GM18907 (cell line): ENCODE data around the gene CT45A1.
"Not testable (repeated sequence)": the region's sequence is repeated elsewhere in the genome, so short reads cannot be mapped to it uniquely, and the experiment has no call there.

Experiments used
- ATAC-seq: cut with Tn5 transposase; IDR thresholded peaks from one replicate; pipeline ENCODE4 v1.9.1; 2021; ENCODE audit warnings: mild to moderate bottlenecking, moderate library complexity; ENCODE audit not compliant: unreplicated experiment

The CT45A1 gene, protein sequence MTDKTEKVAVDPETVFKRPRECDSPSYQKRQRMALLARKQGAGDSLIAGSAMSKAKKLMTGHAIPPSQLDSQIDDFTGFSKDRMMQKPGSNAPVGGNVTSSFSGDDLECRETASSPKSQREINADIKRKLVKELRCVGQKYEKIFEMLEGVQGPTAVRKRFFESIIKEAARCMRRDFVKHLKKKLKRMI

DNA sequence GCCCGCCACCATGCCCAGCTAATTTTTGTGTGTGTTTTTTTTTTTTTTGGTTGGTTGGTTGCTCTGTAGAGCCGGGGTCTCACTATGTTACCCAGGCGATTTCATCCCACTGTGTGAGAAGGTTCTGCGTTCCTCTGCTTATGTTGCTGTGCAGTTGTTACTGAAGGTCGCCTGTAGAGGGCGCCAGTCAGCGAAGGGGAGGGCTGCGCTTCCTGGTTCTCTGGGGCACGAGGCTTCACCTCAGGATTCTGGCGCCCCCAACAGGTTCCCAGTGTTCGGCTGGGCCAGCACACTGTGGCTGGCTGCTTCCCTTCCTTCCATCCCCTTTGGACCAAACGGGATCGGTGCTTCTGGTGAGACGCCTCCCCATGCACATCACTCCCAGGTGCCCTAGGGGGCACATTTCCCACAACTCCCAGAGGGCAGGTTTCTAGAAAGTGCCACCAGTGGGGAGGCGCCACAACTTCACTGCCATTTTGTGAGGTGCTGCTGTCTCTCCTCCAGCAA lies at the start of gene CT45A1:
CT45A1 (plus strand) TSS at position 457 of the 507 bp plus-strand sequence. CDS start 5,302 bp downstream, outside the sequence.
- ATAC-seq, result not testable (repeated sequence)

DNA sequence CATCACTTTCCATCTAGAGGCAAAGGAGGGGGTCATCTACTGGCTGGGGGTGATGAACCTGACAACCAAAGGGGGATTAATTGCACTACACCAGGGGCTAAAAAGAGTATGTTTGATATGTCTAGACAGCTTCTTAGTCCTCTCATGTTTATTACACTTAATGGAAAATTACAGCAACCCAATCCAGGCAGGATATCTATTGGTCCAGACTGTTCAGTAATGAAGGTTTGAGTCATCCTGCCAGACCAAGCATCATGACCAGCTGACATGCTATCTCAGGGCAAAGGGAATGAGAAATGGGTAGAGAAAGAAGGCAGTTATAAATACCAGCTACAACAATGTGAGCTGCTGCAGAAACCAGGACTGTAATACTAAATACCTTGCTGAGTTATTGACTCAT lies 40.5 kb upstream of the CT45A1 start:
- not testable (repeated sequence) for ATAC-seq

GRCh38 chrX:135688137-135688536 lies 25.3 kb upstream of the CT45A1 start:
- ATAC-seq, result no peak

DNA sequence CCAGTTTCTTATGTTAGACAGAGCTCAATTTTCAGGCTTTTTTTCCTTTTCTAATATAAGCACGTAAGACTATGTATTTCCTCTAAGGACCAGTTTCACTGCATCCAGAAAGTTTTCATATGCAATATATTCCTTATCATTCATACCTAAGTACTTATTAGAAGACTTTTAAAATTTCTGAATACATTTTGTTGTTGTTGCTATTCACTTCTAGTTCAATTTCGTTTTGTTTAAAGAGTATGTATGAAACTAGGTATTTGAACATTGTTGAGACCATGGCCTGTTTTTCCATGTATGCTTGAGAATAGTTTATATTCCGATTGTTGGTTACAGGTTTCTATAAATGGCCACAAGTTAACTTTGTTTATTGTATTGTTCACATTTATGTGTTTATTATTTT lies 18.0 kb upstream of the CT45A1 start:
- no peak for ATAC-seq

DNA sequence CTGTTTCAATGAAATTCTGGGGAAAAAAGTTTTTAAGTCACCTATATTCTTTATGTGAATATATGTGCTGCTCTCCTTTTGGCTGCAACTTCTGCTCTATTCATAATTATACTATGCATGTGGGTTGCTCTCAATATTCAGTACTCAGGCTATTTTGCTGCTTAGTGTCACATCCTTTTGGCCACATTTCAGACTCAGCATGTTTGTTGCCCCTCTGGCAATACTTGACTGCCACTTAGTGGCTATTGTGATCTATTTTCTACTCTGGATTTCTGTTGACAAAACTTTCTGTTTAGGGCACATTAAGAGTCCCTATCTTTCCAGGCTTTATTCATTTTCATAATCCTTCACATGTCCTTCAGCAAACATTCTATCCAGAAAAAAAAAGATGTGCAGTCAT lies 15.8 kb upstream of the CT45A1 start:
- ATAC-seq, result no peak

GRCh38 chrX:135698924-135699323 lies 14.5 kb upstream of the CT45A1 start:
- ATAC-seq, result no peak

DNA sequence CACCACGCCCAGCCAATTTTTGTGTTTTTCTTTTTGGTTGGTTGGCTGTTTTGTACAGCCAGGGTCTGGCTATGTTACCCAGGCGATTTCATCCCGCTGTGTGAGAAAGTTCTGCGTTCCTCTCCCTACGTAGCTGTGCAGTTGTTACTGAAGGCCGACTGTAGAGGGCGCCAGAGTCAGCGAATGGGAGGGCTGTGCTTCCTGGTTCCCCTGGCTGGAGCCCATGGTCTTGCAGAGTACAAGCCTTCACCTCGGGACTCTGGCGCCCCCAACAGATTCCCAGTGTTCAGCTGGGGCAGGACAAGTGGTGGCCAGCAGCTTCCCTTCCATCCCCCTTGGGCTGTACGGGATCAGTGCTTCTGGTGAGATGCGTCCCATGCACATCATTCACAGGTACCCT lies 5.6 kb upstream of the CT45A1 start:
- ATAC-seq, result no peak

DNA sequence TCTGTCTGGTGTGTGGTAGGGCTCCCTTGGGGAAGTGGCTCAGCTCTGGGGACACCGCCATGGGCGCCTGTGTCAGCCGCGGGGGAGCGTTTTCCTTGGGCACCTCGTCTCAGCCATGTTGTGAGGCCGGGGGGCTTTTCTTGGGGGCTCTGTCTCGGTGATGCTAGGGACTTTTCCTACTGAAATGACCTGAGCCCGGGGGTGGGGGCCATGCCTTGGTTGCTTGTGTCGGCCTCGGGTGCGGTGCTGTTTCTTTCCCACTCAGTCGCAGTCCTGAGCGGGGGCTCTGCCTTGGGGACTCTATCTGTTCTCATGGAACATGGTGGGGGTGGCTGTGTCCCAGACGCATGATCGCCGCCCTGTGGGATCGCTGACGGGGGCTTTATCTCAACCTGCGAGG lies 356 bp downstream of the CT45A1 start:
- no peak for ATAC-seq

DNA sequence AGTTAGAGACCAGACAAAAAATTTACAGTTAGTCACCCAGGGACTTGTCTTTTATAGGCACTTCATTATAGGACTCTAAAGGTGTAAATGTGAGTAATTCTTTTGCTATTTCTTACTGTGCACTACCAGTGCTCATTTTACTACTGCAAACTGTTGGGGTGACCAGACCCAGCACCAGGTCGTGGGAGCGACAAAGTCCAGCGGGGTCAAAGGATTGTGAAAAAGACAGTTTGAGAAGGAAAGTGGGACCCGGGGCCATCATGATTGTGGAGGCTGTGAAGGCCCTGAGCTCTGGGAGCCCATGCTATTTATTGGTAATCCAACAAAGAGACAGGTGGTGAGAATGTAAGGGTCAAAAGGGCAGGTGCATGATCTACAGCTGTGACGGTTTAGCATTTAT lies 21.2 kb downstream of the CT45A1 start:
- ATAC-seq, result not testable (repeated sequence)

- ATAC-seq, result no peak
Observed at GRCh38 chrX:135737366-135738071, 24.1 kb downstream of the CT45A1 start.

DNA sequence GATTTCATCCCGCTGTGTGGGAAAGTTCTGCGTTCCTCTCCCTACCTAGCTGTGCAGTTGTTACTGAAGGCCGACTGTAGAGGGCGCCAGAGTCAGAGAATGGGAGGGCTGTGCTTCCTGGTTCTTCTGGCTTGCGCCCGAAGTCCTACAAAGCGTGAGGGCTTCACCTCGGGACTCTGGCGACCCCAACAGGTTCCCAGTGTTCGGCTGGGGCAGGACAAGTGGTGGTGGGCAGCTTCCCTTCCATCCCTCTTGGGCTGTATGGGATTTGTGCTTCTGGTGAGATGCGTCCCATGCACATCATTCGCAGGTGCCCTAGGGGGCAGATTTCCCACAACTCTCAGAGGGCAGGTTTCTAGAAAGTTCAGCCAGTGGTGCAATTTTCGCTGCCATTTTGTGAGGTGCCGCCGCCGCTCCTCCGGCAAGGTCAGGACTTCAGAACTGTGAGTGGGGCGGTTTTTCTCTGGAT lies 27.3 kb downstream of the CT45A1 start:
- peak; percentile 68 for ATAC-seq

GRCh38 chrX:135741192-135741715 lies 27.8 kb downstream of the CT45A1 start:
- no peak for ATAC-seq

DNA sequence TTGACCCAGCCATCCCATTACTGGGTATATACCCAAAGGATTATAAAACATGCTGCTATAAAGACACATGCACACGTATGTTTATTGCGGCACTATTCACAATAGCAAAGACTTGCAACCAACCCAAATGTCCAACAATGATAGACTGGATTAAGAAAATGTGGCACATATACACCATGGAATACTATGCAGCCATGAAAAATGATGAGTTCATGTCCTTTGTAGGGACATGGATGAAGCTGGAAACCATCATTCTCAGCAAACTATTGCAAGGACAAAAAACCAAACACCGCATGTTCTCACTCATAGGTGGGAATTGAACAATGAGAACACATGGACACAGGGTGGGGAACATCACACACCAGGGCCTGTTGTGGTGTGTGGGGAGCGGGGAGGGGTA lies 31.3 kb downstream of the CT45A1 start:
- ATAC-seq, result not testable (repeated sequence)

GRCh38 chrX:135768091-135768490 lies 54.7 kb downstream of the CT45A1 start, which contains the start of gene CT45A3:
Gene CT45A3, minus strand, starts transcription at chrX:135768191. Its CDS starts 3,747 bp downstream, at chrX:135764444.
- ATAC-seq, result not testable (repeated sequence)
